Heart left ventricle (tissue), 16 donors: ENCODE measurements around the gene CRYBB1. TPM values are rescaled to one million over a fixed set of nuclear protein-coding genes. Genes with fewer than 3 reads are reported as not detected.

Experiments used
- ATAC-seq, 4 donors: fragments of 200-7000 bp; cut with Tn5 transposase; one replicate each; pipeline ENCODE4 v1.9.1; 2020 to 2022; ENCODE audit warnings: moderate library complexity in 4 of 4, mild to moderate bottlenecking in 3 of 4, moderate number of reproducible peaks in 1 of 4
- DNase-seq, 5 donors: peaks; one replicate each; pipeline ENCODE4 v3.0.0-alpha.2; 2020
- H3K27ac ChIP-seq, 12 donors: fragments of 200-600 bp; sonication (generic) in 4 of 12; one replicate each; pipeline versions ENCODE4 v1.5.0 to v1.8.0; 2016 to 2022; ENCODE audit warnings: mild to moderate bottlenecking in 2 of 12
- H3K27me3 ChIP-seq, 9 donors: fragments of 200-600 bp; sonication (generic) in 2 of 9; one replicate each; pipeline versions ENCODE4 v1.5.1 to v1.8.0; 2016 to 2022; ENCODE audit warnings: mild to moderate bottlenecking in 3 of 9
- H3K36me3 ChIP-seq, 9 donors: fragments of 200-600 bp; sonication (generic) in 2 of 9; one replicate each; pipeline versions ENCODE4 v1.5.0 to v1.8.0; 2018 to 2022; ENCODE audit warnings: mild to moderate bottlenecking in 2 of 9
- H3K4me1 ChIP-seq, 12 donors: fragments of 200-600 bp; sonication (generic) in 4 of 12; one replicate each; pipeline versions ENCODE4 v1.5.0 to v1.8.0; 2016 to 2022; ENCODE audit warnings: mild to moderate bottlenecking in 3 of 12
- H3K4me3 ChIP-seq, 12 donors: fragments of 200-600 bp; sonication (generic) in 4 of 12; one replicate each; pipeline versions ENCODE4 v1.5.0 to v1.8.0; 2017 to 2022; ENCODE audit warnings: mild to moderate bottlenecking in 9 of 12, moderate library complexity in 4 of 12
- H3K9me3 ChIP-seq, 12 donors: fragments of 200-600 bp; sonication (generic) in 4 of 12; one replicate each; pipeline versions ENCODE4 v1.5.0 to v1.8.0; 2016 to 2022; ENCODE audit warnings: mild to moderate bottlenecking in 1 of 12
- CTCF ChIP-seq, 12 donors: fragments of 200-600 bp; sonication (generic) in 4 of 12; IDR thresholded peaks; one replicate each; pipeline versions ENCODE4 v1.5.0 to v1.8.0; 2018 to 2022; ENCODE audit warnings: antibody characterized with exemption in 12 of 12, mild to moderate bottlenecking in 5 of 12
- POLR2A ChIP-seq, 2 donors: fragments of 450-650 bp; IDR thresholded peaks; one replicate each; pipeline ENCODE4 v1.6.1; 2017; ENCODE audit warnings: antibody characterized with exemption in 2 of 2, mild to moderate bottlenecking in 2 of 2, moderate library complexity in 2 of 2
- WGBS, 4 donors: extraction: QIAGEN DNeasy Blood & Tissue Kit in 2 of 4; methylation state at CpG; one replicate each; pipeline versions ENCODE4 v1.1.5 to v1.1.7; 2013 to 2018; 5-methylcytosine and 5-hydroxymethylcytosine counted together
- intact Hi-C, 10 donors: fragments of 100-400 bp; cut with DNase I; formaldehyde crosslinking; loops; one replicate each; pipeline versions ENCODE4 v1.11.1 to v1.14.2; 2022
- polyA plus RNA-seq, 2 donors: library from polyadenylated mRNA; stranded (reverse); fragments of 200-250 nt; gene quantifications; one replicate each; pipeline ENCODE4 v1.2.3, GENCODE V29; 2013
- total RNA-seq, 9 donors: library from RNA; depleted of rRNA in 2 of 9; stranded (reverse); fragments of >200 nt in 2 of 9; fragmentation: NEBNext Ultra II Directional in 3 of 9; extraction: Animal tissue kit (Norgen Biotek cat#: 25700) in 3 of 9; gene quantifications; one replicate each; pipeline versions ENCODE4 v1.1.0 to v1.2.4, GENCODE V29; 2016 to 2023
- donor health status: ischemic (EF 13 %, LVEDD 7.1; RV severe dilation, severe dysfunction).
- donor health status: healthy with polysubstance abuse.
- donor health status: DM: no; HTN: yes; CAD: no.
- donor health status: DM: no; HTN: no; CAD: no.
- donor health status: ischemic (EF 25% LVEDD 6.9; RV normal size, moderate dysfunction).
- donor health status: ischemic (EF 25% LVEDD 5.7; RV mildly dilated, moderate dysfunction).
- donor health status: healthy.
- donor health status: DM: yes; HTN: yes; CAD: no.
- donor health status: ischemic (EF 35%, LVEDD 5.7; RV mildly dilated, moderate dysfunction).
- donor health status: nonischemic (EF 11% LVEDD 7.7; RV severe dilation, severe dysfunction).
- donor health status: DM: yes; HTN: yes; CAD: no.
- donor health status: PGD.
- donor health status: ischemic (EF 29% LVEDD 5.4; RV normal size, mild dysfunction).
- donor health status: nonischemic (EF 23%, LVEDD 6.1; RV moderate dilation, normal function).

Gene CRYBB1
- total and polyA plus RNA-seq, 11 donors = 0.19 to 3.2 (median 0.42) TPM; not detected in 3

- DNase-seq = no peak
- 84 to 86% (median 86%) methylated on average over 12 to 13 of the region's 13 CpGs for WGBS, 4 donors
- Histone ChIP-seq H3K9me3 (no peaks in the 10 kb centered on the region), H3K4me1 (peaks cover 0 to 49% (median 9%) of the 10 kb centered on the region in 12 donors), H3K36me3 (peaks cover 0 to 16% (median 0%) of the 10 kb centered on the region in 9 donors), H3K27ac (peak overlapping the region in 3 of 12 donors; percentile 2 to 42 (median 13)), H3K27me3 (no peaks in the 10 kb centered on the region), H3K4me3 (no peak overlapping the region)
- intact Hi-C loops = no loop called here
- no peak for ATAC-seq
- TF ChIP-seq POLR2A (IDR thresholded peaks at IDR 0.05) (no peak), CTCF (IDR thresholded peaks at IDR 0.05) (no peak)
These were observed 57.8 kb downstream of the CRYBB1 start for GRCh38 chr22:26559961-26560575.

GRCh38 chr22:26558248-26558895, 59.5 kb downstream of the CRYBB1 start:
- intact Hi-C loops = no loop called here
- no peak overlapping the region for H3K4me3 ChIP-seq
- H3K9me3 ChIP-seq = no peaks in the 10 kb centered on the region
- no peak for TF ChIP-seq POLR2A (IDR thresholded peaks at IDR 0.05)
- no peak for TF ChIP-seq CTCF (IDR thresholded peaks at IDR 0.05)
- peak overlapping the region in 2 of 12 donors; percentile 3 to 27 for H3K27ac ChIP-seq
- ATAC-seq = no peak
- H3K27me3 ChIP-seq = no peaks in the 10 kb centered on the region
- 77 to 83% (median 78%) methylated on average over 3 of the region's 3 CpGs for WGBS, 4 donors
- H3K4me1 ChIP-seq = peaks cover 0 to 62% (median 23%) of the 10 kb centered on the region in 12 donors
- peaks cover 0 to 4% (median 0%) of the 10 kb centered on the region in 9 donors for H3K36me3 ChIP-seq
- DNase-seq = no peak

- H3K9me3 ChIP-seq = no peaks in the 10 kb centered on the region
- WGBS, 4 donors = 60 to 73% (median 69%) methylated on average over 5 of the region's 5 CpGs
- H3K36me3 ChIP-seq = peaks cover 0 to 4% (median 0%) of the 10 kb centered on the region in 9 donors
- peaks cover 0 to 64% (median 23%) of the 10 kb centered on the region in 12 donors for H3K4me1 ChIP-seq
- H3K27me3 ChIP-seq = no peaks in the 10 kb centered on the region
- no peak overlapping the region for H3K4me3 ChIP-seq
- H3K27ac ChIP-seq = peak overlapping the region in 8 of 12 donors; percentile 22 to 76 (median 49)
- TF ChIP-seq CTCF (IDR thresholded peaks at IDR 0.05) (no peak), POLR2A (IDR thresholded peaks at IDR 0.05) (no peak)
- peak; percentile 14 to 55 (median 30) for ATAC-seq
- DNase-seq = peak in 2 of 5 donors; percentile 30 to 54
- intact Hi-C loops = no loop called here
These were observed 60.9 kb downstream of the CRYBB1 start for GRCh38 chr22:26556904-26557303.

GRCh38 chr22:26555478-26555877, 62.3 kb downstream of the CRYBB1 start:
- H3K4me3 ChIP-seq = no peak overlapping the region
- peaks cover 0 to 4% (median 0%) of the 10 kb centered on the region in 9 donors for H3K36me3 ChIP-seq
- peaks cover 0 to 72% (median 32%) of the 10 kb centered on the region in 12 donors for H3K4me1 ChIP-seq
- H3K27ac ChIP-seq = peak overlapping the region in 8 of 12 donors; percentile 26 to 75 (median 46)
- intact Hi-C loops = no loop called here
- 53 to 67% (median 63%) methylated on average over 8 to 11 of the region's 11 CpGs for WGBS, 4 donors
- no peak for TF ChIP-seq CTCF (IDR thresholded peaks at IDR 0.05)
- no peak for TF ChIP-seq POLR2A (IDR thresholded peaks at IDR 0.05)
- no peaks in the 10 kb centered on the region for H3K27me3 ChIP-seq
- no peaks in the 10 kb centered on the region for H3K9me3 ChIP-seq
- DNase-seq (peak in 4 of 5 donors; percentile 30 to 72 (median 46)), ATAC-seq (peak; percentile 68 to 83 (median 74))
